HEK293 (cell line): Measurements from ENCODE around the gene IMMP2L.

Experiments used
- KLF1 ChIP-seq: fragments of 450-650 bp; formaldehyde crosslinking; IDR thresholded peaks from 2 replicates; pipeline ENCODE4 v1.5.1; 2016; ENCODE audit warnings: missing biosample characterization, missing genetic modification characterization
- KLF7 ChIP-seq: fragments of 450-650 bp; formaldehyde crosslinking; IDR thresholded peaks from 2 replicates; pipeline ENCODE4 v1.5.1; 2016; ENCODE audit warnings: missing biosample characterization, missing genetic modification characterization, borderline replicate concordance
- YY1 ChIP-seq: fragments of 450-650 bp; formaldehyde crosslinking; IDR thresholded peaks from 2 replicates; pipeline ENCODE4 v1.5.1; 2018; ENCODE audit warnings: missing biosample characterization, missing genetic modification characterization
- ZNF132 ChIP-seq: fragments of 450-650 bp; formaldehyde crosslinking; IDR thresholded peaks from 2 replicates; pipeline ENCODE4 v1.5.1; 2017; ENCODE audit warnings: missing biosample characterization, missing genetic modification characterization, borderline replicate concordance
- ZNF423 ChIP-seq: fragments of 450-650 bp; formaldehyde crosslinking; IDR thresholded peaks from 2 replicates; pipeline ENCODE4 v1.5.1; 2016; ENCODE audit warnings: missing biosample characterization, missing genetic modification characterization
- ZNF510 ChIP-seq: fragments of 450-650 bp; formaldehyde crosslinking; IDR thresholded peaks from 2 replicates; pipeline ENCODE4 v1.5.1; 2018; ENCODE audit warnings: mild to moderate bottlenecking, missing genetic modification characterization, missing biosample characterization; ENCODE audit not compliant: insufficient replicate concordance
- ZNF558 ChIP-seq: fragments of 450-650 bp; formaldehyde crosslinking; IDR thresholded peaks from 2 replicates; pipeline ENCODE4 v1.5.1; 2016; ENCODE audit warnings: missing biosample characterization, missing genetic modification characterization
- ZNF692 ChIP-seq: fragments of 450-650 bp; formaldehyde crosslinking; IDR thresholded peaks from 2 replicates; pipeline ENCODE4 v1.5.1; 2016; ENCODE audit warnings: missing biosample characterization, missing genetic modification characterization
- ZNF76 ChIP-seq: fragments of 450-650 bp; formaldehyde crosslinking; IDR thresholded peaks from 2 replicates; pipeline ENCODE4; 2016; ENCODE audit warnings: low read depth, missing biosample characterization, missing genetic modification characterization, borderline replicate concordance
- TF ChIP-seq, protein P1 (sequence below): fragments of 450-650 bp; formaldehyde crosslinking; IDR thresholded peaks from 2 replicates; pipeline ENCODE4 v1.5.1; 2016; ENCODE audit warnings: missing biosample characterization, missing genetic modification characterization
- TF ChIP-seq, protein P2 (sequence below): fragments of 450-650 bp; formaldehyde crosslinking; IDR thresholded peaks from 2 replicates; pipeline ENCODE4 v1.5.1; 2016; ENCODE audit warnings: missing biosample characterization, missing genetic modification characterization

GRCh38 chr7:110625294-110625693, 937.0 kb downstream of the IMMP2L start:
- TF ChIP-seq, protein P1, sequence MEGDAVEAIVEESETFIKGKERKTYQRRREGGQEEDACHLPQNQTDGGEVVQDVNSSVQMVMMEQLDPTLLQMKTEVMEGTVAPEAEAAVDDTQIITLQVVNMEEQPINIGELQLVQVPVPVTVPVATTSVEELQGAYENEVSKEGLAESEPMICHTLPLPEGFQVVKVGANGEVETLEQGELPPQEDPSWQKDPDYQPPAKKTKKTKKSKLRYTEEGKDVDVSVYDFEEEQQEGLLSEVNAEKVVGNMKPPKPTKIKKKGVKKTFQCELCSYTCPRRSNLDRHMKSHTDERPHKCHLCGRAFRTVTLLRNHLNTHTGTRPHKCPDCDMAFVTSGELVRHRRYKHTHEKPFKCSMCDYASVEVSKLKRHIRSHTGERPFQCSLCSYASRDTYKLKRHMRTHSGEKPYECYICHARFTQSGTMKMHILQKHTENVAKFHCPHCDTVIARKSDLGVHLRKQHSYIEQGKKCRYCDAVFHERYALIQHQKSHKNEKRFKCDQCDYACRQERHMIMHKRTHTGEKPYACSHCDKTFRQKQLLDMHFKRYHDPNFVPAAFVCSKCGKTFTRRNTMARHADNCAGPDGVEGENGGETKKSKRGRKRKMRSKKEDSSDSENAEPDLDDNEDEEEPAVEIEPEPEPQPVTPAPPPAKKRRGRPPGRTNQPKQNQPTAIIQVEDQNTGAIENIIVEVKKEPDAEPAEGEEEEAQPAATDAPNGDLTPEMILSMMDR (tag by site-specific recombination): no peak
- no peak for TF ChIP-seq ZNF558 (tag by site-specific recombination)
- no peak for TF ChIP-seq ZNF423 (tag by site-specific recombination)
- TF ChIP-seq ZNF76: no peak
- no peak for TF ChIP-seq ZNF510 (tag by site-specific recombination)
- TF ChIP-seq ZNF692 (tag by site-specific recombination): no peak
- TF ChIP-seq KLF7 (tag by site-specific recombination): no peak
- TF ChIP-seq, protein P2, sequence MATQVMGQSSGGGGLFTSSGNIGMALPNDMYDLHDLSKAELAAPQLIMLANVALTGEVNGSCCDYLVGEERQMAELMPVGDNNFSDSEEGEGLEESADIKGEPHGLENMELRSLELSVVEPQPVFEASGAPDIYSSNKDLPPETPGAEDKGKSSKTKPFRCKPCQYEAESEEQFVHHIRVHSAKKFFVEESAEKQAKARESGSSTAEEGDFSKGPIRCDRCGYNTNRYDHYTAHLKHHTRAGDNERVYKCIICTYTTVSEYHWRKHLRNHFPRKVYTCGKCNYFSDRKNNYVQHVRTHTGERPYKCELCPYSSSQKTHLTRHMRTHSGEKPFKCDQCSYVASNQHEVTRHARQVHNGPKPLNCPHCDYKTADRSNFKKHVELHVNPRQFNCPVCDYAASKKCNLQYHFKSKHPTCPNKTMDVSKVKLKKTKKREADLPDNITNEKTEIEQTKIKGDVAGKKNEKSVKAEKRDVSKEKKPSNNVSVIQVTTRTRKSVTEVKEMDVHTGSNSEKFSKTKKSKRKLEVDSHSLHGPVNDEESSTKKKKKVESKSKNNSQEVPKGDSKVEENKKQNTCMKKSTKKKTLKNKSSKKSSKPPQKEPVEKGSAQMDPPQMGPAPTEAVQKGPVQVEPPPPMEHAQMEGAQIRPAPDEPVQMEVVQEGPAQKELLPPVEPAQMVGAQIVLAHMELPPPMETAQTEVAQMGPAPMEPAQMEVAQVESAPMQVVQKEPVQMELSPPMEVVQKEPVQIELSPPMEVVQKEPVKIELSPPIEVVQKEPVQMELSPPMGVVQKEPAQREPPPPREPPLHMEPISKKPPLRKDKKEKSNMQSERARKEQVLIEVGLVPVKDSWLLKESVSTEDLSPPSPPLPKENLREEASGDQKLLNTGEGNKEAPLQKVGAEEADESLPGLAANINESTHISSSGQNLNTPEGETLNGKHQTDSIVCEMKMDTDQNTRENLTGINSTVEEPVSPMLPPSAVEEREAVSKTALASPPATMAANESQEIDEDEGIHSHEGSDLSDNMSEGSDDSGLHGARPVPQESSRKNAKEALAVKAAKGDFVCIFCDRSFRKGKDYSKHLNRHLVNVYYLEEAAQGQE (tag by site-specific recombination): no peak
- no peak for TF ChIP-seq YY1
- no peak for TF ChIP-seq ZNF132
- TF ChIP-seq KLF1: no peak
